Spleen (tissue), 11 donors: ENCODE measurements around the gene GGTLC1. TPM values are rescaled to one million over a fixed set of nuclear protein-coding genes. Genes with fewer than 3 reads are reported as not detected.
"Not testable (repeated sequence)": the region's sequence is repeated elsewhere in the genome, so short reads cannot be mapped to it uniquely, and the experiment has no call there.

ENCODE experiments used
- DNase-seq: peaks from one replicate; pipeline ENCODE4 v3.0.0-alpha.2; 2020
- H3K27ac ChIP-seq, 8 donors: fragments of 200-600 bp; sonication (generic) in 7 of 8; 1 replicate in 4 of 8; 2 replicates in 4 of 8; pipeline versions ENCODE4 v1.5.0 to v1.8.0; 2016 to 2021; ENCODE audit warnings: inconsistent platforms in 4 of 8, mild to moderate bottlenecking in 4 of 8, moderate library complexity in 1 of 8
- H3K27me3 ChIP-seq, 7 donors: fragments of 200-600 bp; sonication (generic) in 6 of 7; replicated peaks in 1 of 7; 1 replicate in 4 of 7; 2 replicates in 3 of 7; pipeline versions ENCODE4 v1.5.0 to v1.8.0; 2016 to 2021; ENCODE audit warnings: inconsistent platforms in 3 of 7, mild to moderate bottlenecking in 1 of 7
- H3K36me3 ChIP-seq, 6 donors: fragments of 200-600 bp; sonication (generic) in 5 of 6; 1 replicate in 4 of 6; 2 replicates in 2 of 6; pipeline versions ENCODE4 v1.5.0 to v1.8.0; 2016 to 2021; ENCODE audit warnings: inconsistent platforms in 2 of 6
- H3K4me1 ChIP-seq, 6 donors: fragments of 200-600 bp; sonication (generic) in 5 of 6; 1 replicate in 3 of 6; 2 replicates in 3 of 6; pipeline versions ENCODE4 v1.5.0 to v1.8.0; 2016 to 2021; ENCODE audit warnings: inconsistent platforms in 3 of 6
- H3K4me3 ChIP-seq, 8 donors: fragments of 200-600 bp; sonication (generic) in 7 of 8; 1 replicate in 4 of 8; 2 replicates in 4 of 8; pipeline versions ENCODE4 v1.5.0 to v1.8.0; 2016 to 2021; ENCODE audit warnings: inconsistent platforms in 4 of 8, mild to moderate bottlenecking in 4 of 8, moderate library complexity in 2 of 8
- H3K9me3 ChIP-seq, 8 donors: fragments of 200-600 bp; sonication (generic) in 7 of 8; 1 replicate in 4 of 8; 2 replicates in 4 of 8; pipeline versions ENCODE4 v1.5.0 to v1.8.0; 2016 to 2021; ENCODE audit warnings: inconsistent platforms in 4 of 8
- POLR2A ChIP-seq, 3 donors: fragments of 450-650 bp; IDR thresholded peaks; one replicate each; pipeline ENCODE4 v1.5.1; 2017; ENCODE audit warnings: antibody characterized with exemption in 3 of 3, mild to moderate bottlenecking in 1 of 3
- POLR2AphosphoS5 ChIP-seq, 3 donors: sonication (generic); formaldehyde crosslinking; IDR thresholded peaks; one replicate each; pipeline ENCODE4 v1.5.1; 2017; ENCODE audit warnings: antibody characterized with exemption in 3 of 3
- WGBS, 5 donors: extraction: QIAGEN DNeasy Blood & Tissue Kit in 3 of 5; methylation state at CpG; one replicate each; pipeline versions ENCODE4 v1.1.5 to v1.1.7; 2013 to 2018; 5-methylcytosine and 5-hydroxymethylcytosine counted together
- intact Hi-C: fragments of 100-400 bp; cut with DNase I; formaldehyde crosslinking; loops from one replicate; pipeline ENCODE4 v1.15.0; 2023; ENCODE audit warnings: low total_unique reads
- polyA plus RNA-seq, 3 donors: library from polyadenylated mRNA; stranded (reverse); fragments of 200-250 nt; gene quantifications; one replicate each; pipeline ENCODE4 v1.2.1, GENCODE V29; 2013
- total RNA-seq, 7 donors: library from RNA; depleted of rRNA in 3 of 7; stranded (reverse); fragments of >200 nt in 3 of 7; fragmentation: NEBNext Ultra II Directional in 4 of 7; extraction: Animal tissue kit (Norgen Biotek cat#: 25700) in 4 of 7; gene quantifications; one replicate each; pipeline versions ENCODE4 v1.1.0 to v1.2.1, GENCODE V29; 2016 to 2021
- TF ChIP-seq, protein P1 (sequence below), 11 experiments: fragments of 200-600 bp in 7 of 11; fragments of 450-650 bp in 4 of 11; sonication (generic) in 4 of 11; IDR thresholded peaks in 8 of 11; conservative IDR thresholded peaks in 3 of 11; 1 replicate in 7 of 11; 2 replicates in 4 of 11; pipeline versions ENCODE4 v1.4.0 to v1.8.0; 2016 to 2021; ENCODE audit warnings: antibody characterized with exemption in 11 of 11, inconsistent platforms in 4 of 11, mild to moderate bottlenecking in 1 of 11
- donor health status: healthy with polysubstance abuse.
- donor health status: DM: no; HTN: no; CAD: no; lungs with moderate emphysema.
- donor health status: DM: no; HTN: no; CAD: no.
- donor health status: Bipolar disorder and iron deficiency.
- donor health status: healthy.
- donor health status: DM: no; HTN: no; CAD: no.
- donor health status: DM: yes; HTN: yes; CAD: no.

Gene GGTLC1
- total and polyA plus RNA-seq, 10 donors: not detected

GRCh38 chr20:23995905-23996666, 7.5 kb upstream of the GGTLC1 start:
- WGBS, 5 donors: 48 to 57% (median 52%) methylated on average over 11 of the region's 11 CpGs
- Histone ChIP-seq H3K27ac (no peak overlapping the region), H3K9me3 (no peaks in the 10 kb centered on the region), H3K4me1 (no peaks in the 10 kb centered on the region), H3K4me3 (no peak overlapping the region), H3K27me3 (peaks cover 0 to 27% (median 0%) of the 10 kb centered on the region in 7 donors), H3K36me3 (no peaks in the 10 kb centered on the region)
- intact Hi-C loops: loop anchor here (10.0 kb wide), 1 partner anchor 61 kb away; no protein-coding TSS in a partner anchor
- no peak for TF ChIP-seq POLR2A (IDR thresholded peaks at IDR 0.05)
- no peak for TF ChIP-seq POLR2AphosphoS5 (IDR thresholded peaks at IDR 0.05)
- TF ChIP-seq, protein P1, sequence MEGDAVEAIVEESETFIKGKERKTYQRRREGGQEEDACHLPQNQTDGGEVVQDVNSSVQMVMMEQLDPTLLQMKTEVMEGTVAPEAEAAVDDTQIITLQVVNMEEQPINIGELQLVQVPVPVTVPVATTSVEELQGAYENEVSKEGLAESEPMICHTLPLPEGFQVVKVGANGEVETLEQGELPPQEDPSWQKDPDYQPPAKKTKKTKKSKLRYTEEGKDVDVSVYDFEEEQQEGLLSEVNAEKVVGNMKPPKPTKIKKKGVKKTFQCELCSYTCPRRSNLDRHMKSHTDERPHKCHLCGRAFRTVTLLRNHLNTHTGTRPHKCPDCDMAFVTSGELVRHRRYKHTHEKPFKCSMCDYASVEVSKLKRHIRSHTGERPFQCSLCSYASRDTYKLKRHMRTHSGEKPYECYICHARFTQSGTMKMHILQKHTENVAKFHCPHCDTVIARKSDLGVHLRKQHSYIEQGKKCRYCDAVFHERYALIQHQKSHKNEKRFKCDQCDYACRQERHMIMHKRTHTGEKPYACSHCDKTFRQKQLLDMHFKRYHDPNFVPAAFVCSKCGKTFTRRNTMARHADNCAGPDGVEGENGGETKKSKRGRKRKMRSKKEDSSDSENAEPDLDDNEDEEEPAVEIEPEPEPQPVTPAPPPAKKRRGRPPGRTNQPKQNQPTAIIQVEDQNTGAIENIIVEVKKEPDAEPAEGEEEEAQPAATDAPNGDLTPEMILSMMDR (IDR thresholded peaks at IDR 0.05 in 8 of 11, conservative IDR thresholded peaks at IDR 0.05 in 3 of 11): peak; percentile 48 to 84 (median 75)
- DNase-seq: no peak

GRCh38 chr20:23995291-23995690, 6.7 kb upstream of the GGTLC1 start:
- intact Hi-C loops: loop anchor here (10.0 kb wide), 1 partner anchor 60 kb away; no protein-coding TSS in a partner anchor
- H3K36me3 ChIP-seq, H3K9me3 ChIP-seq, DNase-seq, H3K27ac ChIP-seq, H3K4me3 ChIP-seq, H3K4me1 ChIP-seq: not testable (repeated sequence)
- peaks cover 0 to 25% (median 0%) of the 10 kb centered on the region in 7 donors for H3K27me3 ChIP-seq
- WGBS, 5 donors: 76 to 90% (median 80%) methylated on average over 3 to 6 of the region's 6 CpGs

DNA sequence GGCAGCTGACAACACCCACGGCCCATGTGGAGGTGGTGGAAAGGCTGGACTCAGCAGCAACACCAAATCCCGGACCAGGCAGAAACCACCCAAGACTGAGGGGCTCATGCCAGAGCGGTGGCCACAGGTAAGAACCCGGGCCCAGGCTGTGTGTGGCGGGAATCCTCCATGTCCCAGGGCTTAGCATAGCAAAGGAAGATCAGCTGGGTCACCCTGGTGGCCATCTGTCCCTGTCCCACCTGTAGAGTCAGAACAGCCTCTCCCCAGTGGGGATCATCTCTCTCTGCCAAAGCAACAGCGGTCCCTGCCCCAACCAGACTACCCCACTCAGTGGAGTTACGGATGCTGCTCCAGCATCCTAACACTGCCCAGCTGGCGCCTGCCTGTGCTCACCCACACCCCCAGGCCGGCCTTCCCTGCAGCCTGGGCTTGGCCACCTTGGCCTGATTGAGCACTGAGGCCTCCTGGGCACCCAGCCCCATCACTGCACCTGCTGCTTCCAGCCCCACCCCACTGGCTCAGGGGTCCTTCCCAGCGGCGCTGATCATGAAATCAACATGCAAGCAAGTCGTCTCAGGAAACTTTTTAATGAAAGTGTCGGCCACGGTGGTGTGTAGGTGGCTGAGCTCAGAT, 5.5 kb upstream of the GGTLC1 start:
- H3K4me3 ChIP-seq, H3K4me1 ChIP-seq, H3K36me3 ChIP-seq, DNase-seq, H3K27ac ChIP-seq, H3K9me3 ChIP-seq: not testable (repeated sequence)
- intact Hi-C loops: loop anchor here (10.0 kb wide), 1 partner anchor 59 kb away; no protein-coding TSS in a partner anchor
- WGBS, 5 donors: 81 to 91% (median 84%) methylated on average over 12 to 14 of the region's 14 CpGs
- peaks cover 0 to 22% (median 0%) of the 10 kb centered on the region in 7 donors for H3K27me3 ChIP-seq

GRCh38 chr20:23993440-23993839, 4.9 kb upstream of the GGTLC1 start:
- intact Hi-C loops: loop anchor here (10.0 kb wide), 1 partner anchor 59 kb away; no protein-coding TSS in a partner anchor
- not testable (repeated sequence) for H3K36me3 ChIP-seq, H3K9me3 ChIP-seq, DNase-seq, H3K4me3 ChIP-seq, H3K27ac ChIP-seq, H3K4me1 ChIP-seq
- H3K27me3 ChIP-seq: peaks cover 0 to 15% (median 0%) of the 10 kb centered on the region in 7 donors
- 73 to 90% (median 86%) methylated on average over 10 to 12 of the region's 12 CpGs for WGBS, 5 donors

DNA sequence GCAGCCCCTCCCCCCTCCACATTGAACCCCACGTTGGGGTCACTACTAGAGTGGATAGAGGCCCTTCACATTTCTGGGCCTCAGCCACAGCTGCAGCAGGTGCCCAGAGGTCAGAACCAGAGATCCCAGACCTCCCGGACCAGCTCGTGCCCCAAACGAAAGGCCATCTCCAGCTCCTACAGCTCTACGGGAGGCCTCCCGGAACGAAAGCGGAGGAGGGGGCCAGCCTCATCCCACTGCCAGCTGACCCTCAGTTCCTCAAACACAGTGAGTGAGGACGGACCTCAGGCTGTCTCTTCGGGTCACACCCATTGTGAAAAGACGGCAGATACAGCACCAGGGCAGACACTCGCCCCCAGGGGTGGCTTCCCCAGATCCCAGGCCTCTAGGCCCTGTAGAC, 1.7 kb upstream of the GGTLC1 start:
- WGBS, 5 donors: 84 to 91% (median 85%) methylated on average over 7 to 12 of the region's 12 CpGs
- not testable (repeated sequence) for H3K9me3 ChIP-seq, H3K4me3 ChIP-seq, H3K36me3 ChIP-seq, H3K27ac ChIP-seq, H3K4me1 ChIP-seq, H3K27me3 ChIP-seq
- intact Hi-C loops: loop anchor here (10.0 kb wide), 1 partner anchor 55 kb away; no protein-coding TSS in a partner anchor
- peak; percentile 59 for DNase-seq

GRCh38 chr20:23988966-23989365, 387 bp upstream of the GGTLC1 start:
- H3K9me3 ChIP-seq, H3K27ac ChIP-seq, H3K4me3 ChIP-seq, H3K4me1 ChIP-seq, H3K36me3 ChIP-seq, intact Hi-C loops, H3K27me3 ChIP-seq: not testable (repeated sequence)
- 88 to 99% (median 93%) methylated on average over 5 to 9 of the region's 9 CpGs for WGBS, 5 donors
- peak; percentile 69 for DNase-seq

DNA sequence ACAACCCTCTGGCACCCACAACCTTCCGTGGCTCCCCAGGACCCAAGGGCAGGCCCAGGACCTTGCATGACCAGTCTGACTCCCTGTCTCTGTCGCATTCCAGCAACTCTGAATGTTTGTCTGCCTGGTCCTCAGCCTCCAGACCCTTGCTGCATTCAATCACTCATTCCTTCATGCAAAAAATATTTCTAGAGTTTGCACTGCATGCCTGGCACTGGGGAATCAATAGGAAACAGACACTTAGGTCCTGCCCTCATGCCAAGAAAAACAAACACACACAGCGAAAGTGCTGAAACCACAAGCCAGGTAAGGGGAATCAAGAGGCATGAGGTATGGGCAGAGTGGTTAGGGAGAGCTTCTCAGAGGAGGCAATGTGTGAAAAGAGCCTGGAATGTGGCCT, 1.9 kb downstream of the GGTLC1 start:
- DNase-seq, H3K9me3 ChIP-seq, H3K27ac ChIP-seq, intact Hi-C loops, H3K4me3 ChIP-seq, H3K36me3 ChIP-seq, H3K4me1 ChIP-seq, H3K27me3 ChIP-seq: not testable (repeated sequence)
- WGBS, 5 donors: 68 to 73% (median 73%) methylated on average over 1 to 2 of the region's 3 CpGs

DNA sequence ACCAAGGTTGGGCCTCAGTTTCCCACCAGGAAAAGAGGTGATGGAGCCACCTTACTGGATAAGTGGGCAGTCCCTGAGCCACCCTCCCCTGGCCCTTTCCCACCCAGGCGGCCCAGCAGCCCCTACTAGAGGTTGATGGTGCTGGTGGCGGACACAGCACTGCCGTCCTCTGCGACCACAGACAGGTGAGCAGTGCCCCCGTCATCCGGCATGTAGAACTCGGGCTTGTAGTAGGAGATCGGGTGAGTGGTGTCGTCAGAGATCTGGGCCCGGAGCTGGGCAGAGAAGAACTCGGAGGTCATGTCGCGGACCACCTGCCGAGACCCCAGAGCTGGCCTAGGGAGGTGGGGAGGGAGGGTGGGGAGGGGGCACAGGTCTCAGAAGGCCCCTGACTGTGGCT, 2.3 kb downstream of the GGTLC1 start:
- intact Hi-C loops, H3K4me3 ChIP-seq, H3K36me3 ChIP-seq, H3K4me1 ChIP-seq, H3K27ac ChIP-seq, H3K9me3 ChIP-seq, H3K27me3 ChIP-seq: not testable (repeated sequence)
- peak; percentile 47 for DNase-seq
- WGBS, 5 donors: 85 to 98% (median 93%) methylated on average over 9 to 14 of the region's 14 CpGs

DNA sequence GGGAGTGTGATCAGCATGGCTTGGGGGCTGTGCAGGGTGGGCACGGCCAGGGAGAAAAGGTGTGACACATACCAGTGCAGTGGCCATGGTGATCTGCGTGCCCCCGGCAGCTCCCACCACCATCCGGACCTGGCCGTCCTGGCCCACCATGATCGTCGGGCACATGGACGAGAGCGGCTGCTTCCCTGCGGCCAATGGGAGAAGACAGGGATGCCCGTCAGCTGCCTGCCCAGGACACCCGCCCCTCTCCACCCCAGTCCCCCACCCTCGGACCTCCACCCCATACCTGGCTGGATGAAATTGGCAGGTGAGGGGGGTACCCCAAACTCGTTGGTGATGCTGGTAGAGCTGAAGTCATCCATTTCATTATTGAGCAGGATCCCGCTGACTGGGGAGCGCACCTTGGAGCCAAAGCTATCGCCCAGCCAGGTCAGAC, 2.8 kb downstream of the GGTLC1 start:
- 87 to 96% (median 89%) methylated on average over 13 to 17 of the region's 17 CpGs for WGBS, 5 donors
- H3K27ac ChIP-seq, H3K27me3 ChIP-seq, H3K4me1 ChIP-seq, H3K4me3 ChIP-seq, intact Hi-C loops, H3K9me3 ChIP-seq, H3K36me3 ChIP-seq: not testable (repeated sequence)
- peak; percentile 44 for DNase-seq
